ENCODE measurements around the gene KIF18B.

KIF18B gene

GRCh38 chr17:44905006-44906000 lies 42.3 kb downstream of the KIF18B start:
- peaks cover 27% of the 10 kb centered on the region for H3K27me3 Mint-ChIP-seq (ENCODE audit: low read depth)
- peak overlapping the region in 1 of 3 experiments; percentile 2 for H3K4me3 Mint-ChIP-seq
- H3K36me3 Mint-ChIP-seq (ENCODE audit: low read depth): no peaks in the 10 kb centered on the region
- TF ChIP-seq CTCF (IDR thresholded peaks at IDR 0.05; ENCODE audit: unreplicated experiment in 3 of 3): no peak
- peaks cover 53% of the 10 kb centered on the region for H3K4me1 Mint-ChIP-seq
- no peaks in the 10 kb centered on the region for H3K9me3 Mint-ChIP-seq
- peak overlapping the region in 2 of 3 experiments; percentile 27 to 69 for H3K27ac Mint-ChIP-seq

GRCh38 chr17:44904001-44904984 lies 43.3 kb downstream of the KIF18B start:
- no peak overlapping the region for H3K4me3 Mint-ChIP-seq

GRCh38 chr17:44903012-44903685 lies 44.4 kb downstream of the KIF18B start:
- Mint-ChIP-seq H3K27me3 (ENCODE audit: low read depth) (peaks cover 6% of the 10 kb centered on the region), H3K36me3 (ENCODE audit: low read depth) (no peaks in the 10 kb centered on the region), H3K4me3 (peak overlapping the region; percentile 5 to 55 (median 17)), H3K4me1 (peaks cover 67% of the 10 kb centered on the region), H3K27ac (no peak overlapping the region), H3K9me3 (no peaks in the 10 kb centered on the region)
- TF ChIP-seq CTCF (IDR thresholded peaks at IDR 0.05; ENCODE audit: unreplicated experiment in 3 of 3): no peak

More at GRCh38 chr17:44904001-44904984, 43.3 kb downstream of the KIF18B start:
- Mint-ChIP-seq H3K4me1 (peaks cover 59% of the 10 kb centered on the region), H3K27me3 (ENCODE audit: low read depth) (peaks cover 17% of the 10 kb centered on the region), H3K27ac (no peak overlapping the region), H3K36me3 (ENCODE audit: low read depth) (no peaks in the 10 kb centered on the region), H3K9me3 (no peaks in the 10 kb centered on the region)
- no peak for TF ChIP-seq CTCF (IDR thresholded peaks at IDR 0.05; ENCODE audit: unreplicated experiment in 3 of 3)

GRCh38 chr17:44902135-44902760 lies 45.3 kb downstream of the KIF18B start:
- Mint-ChIP-seq H3K36me3 (ENCODE audit: low read depth) (no peaks in the 10 kb centered on the region), H3K4me1 (peaks cover 63% of the 10 kb centered on the region), H3K27ac (peak overlapping the region in 2 of 3 experiments; percentile 34 to 100), H3K27me3 (ENCODE audit: low read depth) (peaks cover 3% of the 10 kb centered on the region), H3K4me3 (peak overlapping the region; percentile 9 to 96 (median 81)), H3K9me3 (no peaks in the 10 kb centered on the region)
- no peak for TF ChIP-seq CTCF (IDR thresholded peaks at IDR 0.05; ENCODE audit: unreplicated experiment in 3 of 3)

GRCh38 chr17:44901411-44901921 lies 46.1 kb downstream of the KIF18B start:
- Mint-ChIP-seq H3K36me3 (ENCODE audit: low read depth) (no peaks in the 10 kb centered on the region), H3K9me3 (no peaks in the 10 kb centered on the region), H3K4me3 (peak overlapping the region; percentile 69 to 96 (median 96)), H3K27ac (peak overlapping the region; percentile 34 to 100 (median 95)), H3K27me3 (ENCODE audit: low read depth) (peaks cover 3% of the 10 kb centered on the region), H3K4me1 (peaks cover 61% of the 10 kb centered on the region)
- TF ChIP-seq CTCF (IDR thresholded peaks at IDR 0.05; ENCODE audit: unreplicated experiment in 3 of 3): no peak
